Measurements from ENCODE around the gene CEMIP2.

DNA sequence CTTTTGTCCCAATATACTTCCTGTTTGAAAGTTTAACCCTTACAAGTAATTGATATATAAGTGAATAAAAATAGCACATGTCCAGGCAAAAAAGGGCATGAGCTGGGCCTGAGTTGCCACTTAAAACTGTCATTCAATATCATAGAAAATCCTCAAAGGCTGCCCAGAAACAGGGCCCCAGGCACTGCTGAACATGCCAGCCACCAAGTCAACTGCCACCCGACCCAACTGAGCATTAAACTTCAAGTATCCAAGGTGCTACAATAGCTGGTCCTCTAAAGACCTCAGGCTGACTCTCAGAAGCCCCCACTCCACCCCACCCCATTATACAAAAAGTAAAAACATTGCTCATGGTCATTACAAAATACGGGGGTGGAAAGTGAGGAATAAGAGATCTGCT, 83.7 kb downstream of the CEMIP2 start:
- TF ChIP-seq, protein P1, sequence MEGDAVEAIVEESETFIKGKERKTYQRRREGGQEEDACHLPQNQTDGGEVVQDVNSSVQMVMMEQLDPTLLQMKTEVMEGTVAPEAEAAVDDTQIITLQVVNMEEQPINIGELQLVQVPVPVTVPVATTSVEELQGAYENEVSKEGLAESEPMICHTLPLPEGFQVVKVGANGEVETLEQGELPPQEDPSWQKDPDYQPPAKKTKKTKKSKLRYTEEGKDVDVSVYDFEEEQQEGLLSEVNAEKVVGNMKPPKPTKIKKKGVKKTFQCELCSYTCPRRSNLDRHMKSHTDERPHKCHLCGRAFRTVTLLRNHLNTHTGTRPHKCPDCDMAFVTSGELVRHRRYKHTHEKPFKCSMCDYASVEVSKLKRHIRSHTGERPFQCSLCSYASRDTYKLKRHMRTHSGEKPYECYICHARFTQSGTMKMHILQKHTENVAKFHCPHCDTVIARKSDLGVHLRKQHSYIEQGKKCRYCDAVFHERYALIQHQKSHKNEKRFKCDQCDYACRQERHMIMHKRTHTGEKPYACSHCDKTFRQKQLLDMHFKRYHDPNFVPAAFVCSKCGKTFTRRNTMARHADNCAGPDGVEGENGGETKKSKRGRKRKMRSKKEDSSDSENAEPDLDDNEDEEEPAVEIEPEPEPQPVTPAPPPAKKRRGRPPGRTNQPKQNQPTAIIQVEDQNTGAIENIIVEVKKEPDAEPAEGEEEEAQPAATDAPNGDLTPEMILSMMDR (IDR thresholded peaks at IDR 0.05), result no peak
- TF ChIP-seq EP300 (IDR thresholded peaks at IDR 0.05) (no peak), POLR2A (IDR thresholded peaks at IDR 0.05) (no peak)

Data from ovary (tissue), 3 donors.